DMS53 treated with DMSO at 0.1 percent for 48 hours (cell line): ENCODE results near the gene LRP5.
"Not testable (repeated sequence)": the region's sequence is repeated elsewhere in the genome, so short reads cannot be mapped to it uniquely, and the experiment has no call there.

Source experiments
- DNase-seq: peaks from one replicate; lab custom pipeline; 2025; ENCODE audit not compliant: unreplicated experiment; lab: John Stamatoyannopoulos, UW

LRP5 gene

DNA sequence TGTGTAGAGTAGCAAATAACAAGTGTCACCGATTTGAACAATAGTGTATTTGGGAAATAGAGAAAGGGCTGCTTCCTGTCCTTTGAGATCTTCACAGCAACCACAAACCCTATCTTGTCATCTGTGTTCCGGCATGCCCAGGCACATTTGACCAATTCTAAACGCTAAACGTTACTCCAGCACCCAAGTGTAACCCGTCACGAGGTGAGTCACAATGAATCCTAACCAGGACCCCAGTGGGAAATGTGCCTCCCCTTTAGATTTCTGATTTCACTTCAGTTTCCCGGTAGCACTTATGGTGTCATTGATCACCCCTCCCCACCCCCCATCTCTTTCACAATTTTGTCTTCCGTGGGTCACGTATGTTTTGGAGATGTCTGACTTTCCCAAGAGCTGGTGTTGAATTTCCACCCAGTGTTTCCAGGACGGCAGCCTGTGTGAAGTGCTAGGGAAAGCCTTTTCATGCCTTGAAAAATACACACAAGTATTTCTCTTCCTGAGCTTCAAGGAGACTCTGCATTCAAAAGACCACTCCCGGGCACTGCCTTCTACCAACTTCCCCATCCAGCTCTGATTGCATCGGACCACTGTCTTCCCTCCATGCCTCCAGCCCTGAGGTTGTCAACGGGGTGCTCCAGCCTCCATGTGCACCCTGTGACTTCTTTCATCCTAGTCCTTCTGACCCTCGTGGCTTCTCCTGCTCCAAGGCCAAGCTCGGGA is 30.1 kb upstream of the LRP5 start:
- DNase-seq, result no peak

DNA sequence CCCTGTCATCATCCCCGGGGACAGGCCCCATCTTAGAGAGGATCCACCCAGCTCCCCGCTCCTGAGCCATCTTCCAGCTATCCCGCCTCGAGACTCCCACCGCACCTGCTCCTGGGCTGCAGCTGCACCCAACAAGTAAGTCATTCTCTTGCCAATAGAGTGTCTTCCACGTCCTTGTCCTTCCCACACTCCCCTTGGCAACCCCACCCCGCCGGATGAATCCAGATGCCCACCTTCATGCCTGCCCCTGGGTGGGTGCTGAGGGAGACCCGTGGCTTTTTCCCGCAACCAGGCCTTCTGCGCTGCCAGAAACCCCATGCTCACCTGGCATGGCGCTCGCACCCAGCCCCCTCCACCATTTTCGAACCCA is 29.5 kb upstream of the LRP5 start:
- no peak for DNase-seq

DNA sequence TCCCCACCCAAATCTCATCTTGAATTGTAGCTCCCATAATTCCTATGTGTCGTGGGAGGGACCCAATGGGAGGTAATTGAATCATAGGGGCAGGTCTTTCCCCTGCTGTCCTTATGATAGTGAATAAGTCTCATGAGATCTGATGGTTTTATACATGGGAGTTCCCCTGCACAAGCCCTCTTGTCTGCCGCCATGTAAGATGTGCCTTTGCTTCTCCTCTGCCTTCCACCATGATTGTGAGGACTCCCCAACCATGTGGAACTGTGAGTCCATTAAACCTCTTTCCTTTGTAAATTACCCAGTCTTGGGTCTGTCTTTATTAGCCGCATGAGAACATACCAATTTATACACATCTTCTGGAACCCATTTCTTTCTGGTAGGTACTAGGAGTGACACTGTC is 27.8 kb upstream of the LRP5 start:
- not testable (repeated sequence) for DNase-seq

DNA sequence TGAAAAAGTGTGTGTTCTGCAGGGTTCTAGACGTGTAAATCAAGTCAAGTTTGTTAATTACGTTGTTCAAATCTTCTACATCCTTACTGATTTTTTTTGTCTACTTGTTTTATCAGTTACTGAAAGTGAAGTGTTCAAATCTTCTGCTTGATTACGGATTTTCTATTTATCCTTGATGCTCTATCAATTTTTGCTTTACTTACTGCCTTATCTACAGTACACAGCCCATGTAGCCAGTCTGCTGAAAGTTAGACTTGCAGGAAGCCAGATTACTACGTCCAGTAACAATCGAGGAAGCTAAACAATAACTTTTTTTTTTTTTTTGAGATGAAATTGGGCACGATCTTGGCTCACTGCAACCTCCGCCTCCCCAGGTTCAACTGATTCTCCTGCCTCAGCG is 25.0 kb upstream of the LRP5 start:
- DNase-seq, result no peak

DNA sequence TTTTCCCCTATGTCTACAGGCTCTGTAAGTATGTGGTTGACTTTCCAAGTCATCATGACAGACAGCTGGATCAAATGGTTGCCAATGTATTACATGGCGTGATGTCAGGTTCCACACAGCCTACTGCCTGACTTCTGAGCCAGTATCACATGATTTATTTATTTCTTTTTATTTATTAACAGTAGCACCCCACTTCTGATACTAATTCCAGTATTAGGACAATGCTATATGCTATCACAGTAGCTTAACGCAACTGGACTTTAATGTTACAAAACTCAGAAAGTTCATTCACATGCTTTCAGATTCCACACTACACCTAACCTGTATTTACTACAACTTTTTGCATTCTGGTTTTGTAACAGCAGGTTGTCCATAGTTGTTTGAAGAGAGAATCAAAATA is 22.9 kb upstream of the LRP5 start:
- no peak for DNase-seq

DNA sequence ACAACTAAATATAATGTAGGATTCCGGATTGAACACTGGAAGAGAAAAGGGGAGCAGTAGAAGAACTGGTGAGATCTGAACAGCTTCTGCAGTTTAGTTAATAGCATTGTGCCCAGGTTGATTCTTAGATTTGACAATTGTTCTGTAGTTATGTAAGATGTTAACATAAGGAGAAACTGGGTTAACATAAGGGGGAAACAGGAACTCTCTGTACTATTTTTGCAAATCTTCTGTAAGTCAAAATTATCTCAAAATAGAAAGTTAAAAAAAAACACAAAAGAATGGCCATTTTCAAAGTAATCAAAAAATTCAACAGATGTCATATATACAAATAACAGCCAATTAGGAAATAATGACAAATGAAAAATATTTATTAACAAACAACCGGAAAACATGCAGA is 18.7 kb upstream of the LRP5 start:
- DNase-seq, result no peak

DNA sequence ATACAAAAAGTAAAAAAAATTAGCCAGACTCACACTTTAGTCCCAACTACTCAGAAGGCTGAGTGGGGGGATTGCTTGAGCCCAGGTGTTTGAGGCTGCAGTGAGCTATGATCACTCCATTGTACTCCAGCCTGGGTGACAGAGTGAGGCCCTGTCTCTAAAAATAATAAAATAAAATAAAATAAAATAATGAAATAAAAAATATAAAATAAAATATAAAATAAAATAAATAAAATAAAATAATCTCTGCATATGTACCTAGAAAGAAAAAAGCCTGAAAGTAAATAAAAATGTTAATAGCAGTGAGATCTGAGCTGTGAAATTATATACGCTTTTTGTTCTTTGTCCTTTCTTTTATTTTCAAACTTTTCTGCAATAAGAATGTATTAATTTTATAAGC is 17.1 kb upstream of the LRP5 start:
- no peak for DNase-seq

DNA sequence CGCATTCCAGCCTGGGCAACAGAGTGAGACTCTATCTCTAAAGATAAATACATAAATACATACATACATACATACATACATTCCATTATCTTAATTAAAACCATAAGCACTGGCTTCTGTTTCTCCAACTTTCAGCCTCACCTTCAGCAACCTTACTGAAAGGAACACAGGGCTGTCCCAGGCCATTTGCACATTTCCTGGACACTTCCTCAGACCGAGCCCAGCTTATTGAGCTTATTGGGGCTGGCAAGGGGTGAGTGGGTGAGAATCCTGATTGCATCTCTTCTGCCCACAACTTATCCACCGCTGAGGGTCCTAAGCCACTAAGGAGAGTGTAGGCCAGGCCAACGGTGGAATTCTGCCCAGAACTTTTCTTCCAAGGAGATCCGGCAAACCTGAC is 16.5 kb upstream of the LRP5 start:
- no peak for DNase-seq

DNA sequence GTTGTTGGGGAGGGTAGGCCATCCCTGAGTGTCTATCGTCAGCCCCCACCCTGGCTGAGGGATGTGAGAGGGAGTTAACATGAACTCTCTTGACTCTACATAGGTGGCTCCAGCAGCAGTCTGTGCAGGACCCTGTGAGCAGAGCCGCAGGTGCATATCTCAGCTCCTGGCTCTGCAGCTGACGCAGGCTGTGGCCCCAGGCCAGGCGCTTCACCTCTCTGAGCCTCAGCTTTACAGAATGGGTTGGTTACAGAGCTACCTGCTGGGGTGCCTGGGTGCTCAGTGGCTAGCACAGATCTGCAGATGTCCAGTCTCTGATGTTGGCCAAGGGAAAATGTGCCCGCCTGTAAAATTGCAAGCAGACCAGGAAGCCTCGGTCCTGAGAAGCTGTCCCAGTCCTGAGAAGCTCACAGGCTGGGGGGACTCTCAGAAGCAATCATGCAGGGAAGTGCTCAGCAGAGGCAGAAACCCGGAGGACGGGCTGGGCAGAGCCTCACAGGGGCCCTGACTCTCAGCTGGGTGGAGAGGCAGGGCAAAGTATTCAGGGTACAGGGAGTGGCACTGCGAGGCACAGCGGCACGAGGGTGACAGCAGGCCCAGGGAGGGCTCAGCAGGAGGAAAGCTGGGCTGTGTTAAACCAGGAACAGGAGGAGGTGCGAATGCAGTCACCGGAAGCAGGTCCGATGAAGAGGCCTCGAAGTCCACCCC is 15.9 kb upstream of the LRP5 start:
- no peak for DNase-seq

DNA sequence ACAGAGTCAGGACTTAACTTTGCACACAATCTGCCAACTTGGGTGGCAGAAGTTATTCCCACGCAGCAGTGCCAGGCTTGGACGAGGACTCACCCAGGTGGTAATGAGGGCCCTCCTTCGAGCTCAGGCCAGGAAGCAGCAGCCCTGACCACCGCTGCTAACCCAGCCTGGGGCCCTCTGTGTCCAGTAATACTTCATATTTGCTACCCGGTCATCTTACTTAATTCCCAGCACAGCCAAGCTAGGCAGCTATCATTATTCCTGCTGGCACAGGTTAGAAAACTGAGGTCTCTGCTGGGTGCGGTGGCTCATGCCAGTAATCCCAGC is 15.4 kb upstream of the LRP5 start:
- DNase-seq, result no peak

DNA sequence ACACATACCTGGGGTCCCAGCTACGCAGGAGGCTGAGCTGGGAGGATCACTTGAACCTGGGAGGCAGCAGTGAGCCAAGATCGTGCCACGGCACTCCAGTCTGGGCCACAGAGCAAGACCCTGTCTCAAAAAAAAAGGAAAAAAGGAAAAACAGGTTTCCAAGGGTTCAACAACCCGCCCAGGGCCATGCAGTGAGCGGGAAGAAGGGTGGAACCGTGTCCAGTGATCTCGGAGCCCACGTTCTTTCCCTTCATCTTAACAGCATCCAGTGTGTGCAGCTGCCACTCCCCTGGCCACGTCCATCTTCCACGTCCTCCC is 14.9 kb upstream of the LRP5 start:
- DNase-seq, result no peak

DNA sequence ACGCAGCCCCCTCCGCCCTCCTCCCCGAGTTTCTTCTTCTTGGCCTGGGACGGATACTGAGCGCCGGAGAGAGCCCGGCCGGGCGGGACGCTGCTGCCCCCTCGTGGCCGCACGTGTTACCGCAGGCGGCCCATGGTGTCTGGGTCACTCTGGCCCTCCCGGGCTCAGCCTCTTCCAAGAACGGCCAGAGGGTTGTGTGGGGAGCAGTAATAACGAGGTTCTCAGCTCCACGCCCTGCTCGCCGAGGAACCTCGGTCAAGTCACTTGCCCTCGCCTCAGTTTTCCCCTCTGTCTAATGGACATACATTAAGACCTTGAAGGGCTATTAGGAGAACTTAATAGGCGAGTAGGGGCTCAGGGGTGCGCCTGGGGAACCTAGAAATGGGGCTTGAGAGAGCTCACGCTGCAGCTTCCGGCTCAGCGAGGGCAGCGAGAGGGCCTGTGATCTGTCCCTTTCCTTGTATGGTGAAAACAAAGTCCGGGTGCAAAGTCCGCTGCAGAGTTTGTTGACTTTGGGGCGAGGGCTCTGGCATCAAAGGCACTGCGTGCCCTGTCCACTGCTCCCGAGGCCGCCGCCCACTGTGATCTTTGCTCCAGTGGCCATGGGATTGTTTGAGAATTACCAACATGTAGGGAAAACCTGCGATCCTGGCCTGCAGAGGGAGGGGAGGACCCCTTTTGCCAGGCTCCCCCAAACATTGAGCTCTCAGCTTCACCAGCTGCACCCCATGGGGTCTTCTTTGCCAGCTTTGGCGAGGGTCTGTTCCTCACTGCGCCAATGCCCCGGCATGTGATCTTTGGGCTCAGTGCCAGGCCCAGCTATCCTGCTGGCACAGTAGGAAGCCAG is 14.4 kb upstream of the LRP5 start:
- peak; percentile 83 for DNase-seq

DNA sequence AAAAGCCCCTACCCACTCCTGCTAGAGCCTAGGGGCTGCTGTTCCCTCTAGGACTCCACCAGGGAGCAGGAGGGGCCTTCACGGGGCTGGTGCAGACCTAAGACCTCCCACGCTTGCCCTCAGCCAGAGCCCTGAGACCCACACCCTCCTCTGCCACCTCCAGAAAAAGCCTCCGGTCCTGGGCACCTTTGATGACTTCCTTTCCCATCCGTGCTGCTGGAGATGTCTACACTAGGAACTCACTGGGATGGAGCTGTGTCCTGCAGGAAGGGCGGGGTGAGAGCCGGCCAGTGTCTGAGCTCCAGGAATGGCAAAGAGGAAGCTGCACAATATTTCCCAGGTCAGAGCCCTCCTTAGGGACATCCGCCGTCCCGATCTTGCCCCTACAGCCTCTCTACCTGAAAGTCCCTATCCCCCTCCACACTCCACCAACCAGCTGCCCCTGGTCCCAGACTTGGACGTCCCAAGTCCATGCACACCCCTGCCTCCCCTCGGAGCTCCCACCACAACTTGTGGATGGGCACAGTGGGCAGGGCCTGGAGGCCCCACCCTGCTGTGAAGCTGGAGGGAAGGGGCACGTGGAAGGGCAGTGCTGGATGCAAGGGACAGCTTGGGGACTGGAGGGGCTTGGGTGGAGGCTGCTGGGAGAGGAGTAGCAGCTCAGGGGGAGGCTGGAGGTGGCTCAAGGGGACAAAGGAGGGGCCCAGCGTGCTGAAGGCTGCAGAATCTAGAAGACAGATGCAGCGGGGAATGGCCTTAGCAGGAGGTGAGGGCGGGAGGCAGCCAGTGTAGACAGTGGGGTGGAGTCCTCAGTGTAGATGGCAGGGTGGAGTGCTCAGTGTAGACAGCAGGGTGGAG is 13.5 kb upstream of the LRP5 start:
- DNase-seq, result peak; percentile 84

DNA sequence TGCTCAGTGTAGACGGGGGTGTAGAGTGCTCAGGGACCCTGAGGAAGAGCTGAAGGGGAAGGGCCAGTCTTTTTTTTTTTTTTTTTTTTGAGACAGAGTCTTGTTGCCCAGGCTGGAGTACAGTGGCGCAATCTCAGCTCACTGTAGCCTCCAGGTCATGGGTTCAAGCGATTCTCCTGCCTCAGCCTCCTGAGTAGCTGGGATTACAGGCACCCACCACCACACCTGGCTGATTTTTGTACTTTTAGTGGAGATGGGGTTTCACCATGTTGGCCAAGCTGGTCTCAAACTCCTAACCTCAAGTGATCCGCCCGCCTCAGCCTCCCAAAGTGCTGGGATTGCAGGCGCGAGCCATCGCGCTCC is 12.9 kb upstream of the LRP5 start:
- DNase-seq, result not testable (repeated sequence)

DNA sequence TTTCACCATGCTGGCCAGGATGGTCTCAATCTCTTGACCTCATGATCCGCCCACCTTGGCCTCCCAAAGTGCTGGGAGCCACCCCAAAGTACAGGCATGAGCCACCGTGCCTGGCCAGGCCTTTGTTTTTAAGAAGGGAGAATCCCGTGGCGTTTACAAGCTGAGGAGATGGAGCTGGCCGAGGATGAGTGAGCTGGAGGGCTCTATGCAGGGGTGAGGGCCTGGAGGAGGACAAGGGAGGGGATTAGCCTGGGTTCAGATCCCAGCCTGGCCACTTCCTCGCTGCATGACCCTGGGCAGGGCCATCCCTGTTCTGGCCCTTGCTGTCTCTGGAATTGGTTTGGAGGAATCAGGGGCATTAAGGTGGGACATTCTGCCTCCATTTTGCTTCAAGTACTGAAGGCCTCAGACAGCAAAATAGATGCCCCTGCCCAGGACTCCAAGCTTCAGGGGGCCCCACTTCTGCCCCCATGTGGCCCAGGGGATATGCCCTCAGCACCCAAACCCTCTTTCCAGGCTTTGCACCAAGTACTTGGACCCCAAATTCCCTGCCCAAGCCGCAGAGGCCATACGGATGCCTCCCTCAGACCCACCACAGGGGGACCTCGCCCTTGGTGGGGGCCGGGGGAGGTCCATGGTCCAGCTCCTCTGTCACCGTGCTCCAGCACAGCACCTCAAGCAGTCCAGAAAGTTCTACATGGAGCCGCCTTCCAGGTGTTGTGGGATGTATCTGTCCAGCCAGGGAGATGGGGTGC is 12.1 kb upstream of the LRP5 start:
- DNase-seq, result no peak

DNA sequence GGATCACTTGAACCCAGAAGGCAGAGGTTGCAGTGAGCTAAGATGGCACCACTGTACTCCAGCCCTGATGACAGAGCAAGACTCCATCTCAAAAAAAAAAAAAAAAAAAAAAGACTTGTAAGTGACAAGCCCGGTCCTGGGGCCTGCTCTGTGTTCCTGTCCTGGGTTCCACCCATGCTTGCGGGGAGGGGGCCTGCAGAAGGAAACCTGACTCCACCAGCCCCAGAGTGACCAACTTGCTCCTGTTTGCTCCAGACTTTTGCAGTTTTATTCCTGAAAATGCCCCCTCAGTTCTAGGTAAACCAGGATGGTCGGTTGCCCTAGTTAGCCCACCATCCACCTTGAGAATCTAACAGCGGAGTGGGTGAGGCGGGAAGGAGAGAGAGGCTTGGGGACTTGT is 10.1 kb upstream of the LRP5 start:
- DNase-seq, result peak; percentile 71

DNA sequence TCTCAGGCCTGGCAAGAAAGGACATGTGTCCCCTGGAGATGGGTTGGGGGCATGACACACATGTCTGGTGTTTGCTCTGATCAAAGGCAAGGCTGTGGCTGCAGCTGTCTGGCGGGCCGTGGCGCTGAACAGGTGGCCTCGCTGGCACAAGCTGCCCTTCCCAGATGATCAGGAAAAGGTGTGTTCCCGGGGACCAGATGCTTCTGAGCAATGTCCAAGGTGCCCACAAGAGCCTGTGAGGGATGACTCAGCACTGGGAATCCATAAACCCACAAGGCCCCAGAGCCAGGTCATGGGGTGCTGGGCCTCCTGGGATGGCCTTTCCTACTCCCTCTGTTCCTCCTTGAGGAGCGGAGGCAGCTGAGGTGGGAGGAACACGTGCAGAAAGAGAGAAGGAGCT is 9.7 kb upstream of the LRP5 start:
- DNase-seq, result peak; percentile 99

DNA sequence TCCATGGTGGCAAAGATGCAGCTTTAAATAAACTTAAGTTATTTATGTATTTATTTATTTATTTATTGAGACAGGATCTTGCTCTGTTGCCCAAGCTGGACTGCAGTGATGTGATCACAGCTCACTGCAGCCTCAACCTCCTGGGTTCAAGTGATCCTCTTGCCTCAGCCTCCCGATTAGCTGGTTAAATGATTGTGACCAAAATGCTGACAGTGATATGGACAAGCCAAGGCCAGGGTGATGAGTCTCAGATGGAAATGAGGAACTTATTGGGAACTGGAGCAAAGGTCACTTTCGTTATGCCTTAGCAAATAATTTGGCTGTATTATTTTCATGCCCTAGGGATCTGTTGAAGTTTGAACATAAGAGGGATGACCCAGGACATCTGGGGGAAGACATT is 9.3 kb upstream of the LRP5 start:
- DNase-seq, result no peak

DNA sequence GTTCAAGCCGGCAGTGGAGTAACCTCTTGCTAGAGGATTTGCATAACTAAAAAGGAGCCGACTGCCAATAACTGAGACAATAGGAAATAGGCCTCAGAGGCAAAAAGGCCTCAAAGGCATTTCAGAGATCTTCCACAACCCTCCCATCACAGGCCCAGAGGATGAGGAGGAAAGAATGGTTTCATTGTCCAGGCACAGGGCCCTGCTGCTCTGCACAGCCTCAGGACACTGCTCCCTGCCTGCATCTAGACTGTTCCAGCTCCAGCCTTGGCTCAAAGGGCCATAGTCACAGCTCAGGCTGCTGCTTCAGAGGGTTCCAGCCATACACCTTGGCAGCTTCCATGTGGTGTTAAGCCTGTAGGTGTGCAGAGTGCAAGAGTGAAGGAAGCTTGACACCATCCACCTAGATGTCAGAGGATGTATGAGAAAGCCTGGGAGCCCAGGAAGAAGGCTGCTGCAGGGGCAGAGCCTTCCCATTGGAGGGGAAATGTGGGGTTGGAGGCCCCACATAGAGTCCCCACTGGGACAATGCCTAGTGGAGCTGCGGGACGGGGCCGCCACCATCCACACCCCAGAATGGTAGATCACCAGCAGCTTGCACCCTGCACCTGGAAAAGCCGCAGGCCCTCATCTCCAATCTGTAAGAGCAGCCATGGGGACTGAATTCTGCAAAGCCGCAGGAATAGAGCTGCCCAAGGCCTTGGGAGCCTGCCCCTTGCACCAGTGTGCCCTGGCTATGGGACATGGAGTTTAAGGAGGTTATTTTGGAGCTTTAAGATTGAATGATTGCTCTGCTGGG is 8.2 kb upstream of the LRP5 start:
- DNase-seq, result no peak

DNA sequence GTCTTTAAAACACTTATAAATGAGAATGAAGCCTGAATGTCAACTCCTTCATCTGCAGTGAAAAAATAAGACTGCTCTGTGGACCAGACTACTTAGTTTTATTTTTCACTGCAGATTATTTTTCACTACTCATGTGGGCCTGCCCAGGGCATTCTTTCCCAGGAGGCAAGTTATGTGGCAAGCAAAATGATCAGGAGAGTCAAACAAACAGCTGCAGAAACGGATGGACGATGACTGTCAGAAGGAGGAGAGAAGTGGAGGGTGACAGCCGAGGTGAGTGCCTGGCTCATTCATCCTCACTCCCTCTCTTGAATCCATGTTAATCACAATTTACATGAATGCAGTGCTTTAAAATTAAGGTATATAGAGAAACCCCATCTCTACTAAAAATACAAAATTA is 5.8 kb upstream of the LRP5 start:
- DNase-seq, result no peak
